Prostate gland (tissue), 2 donors: ENCODE results near the gene AFF4.

ENCODE experiments used
- CTCF ChIP-seq, 4 experiments: fragments of 200-600 bp in 2 of 4; fragments of 450-650 bp in 2 of 4; sonication (generic) in 2 of 4; IDR thresholded peaks; 1 replicate in 3 of 4; 2 replicates in 1 of 4; pipeline ENCODE4 v1.5.1; 2016 to 2019; ENCODE audit warnings: antibody characterized with exemption in 4 of 4, mild to moderate bottlenecking in 2 of 4, moderate library complexity in 2 of 4
- POLR2A ChIP-seq: fragments of 450-650 bp; IDR thresholded peaks from one replicate; pipeline ENCODE4 v1.6.1; 2016; ENCODE audit warnings: antibody characterized with exemption, mild to moderate bottlenecking

GRCh38 chr5:132979367-132979940, 16.0 kb upstream of the AFF4 start:
- no peak for TF ChIP-seq POLR2A
- no peak for TF ChIP-seq CTCF (IDR thresholded peaks at IDR 0.05)
